Daoy (cell line): ENCODE results near the gene CRACR2A. TPM values are rescaled to one million over a fixed set of nuclear protein-coding genes. Genes with fewer than 3 reads are reported as not detected.

Experiments
- DNase-seq: peaks from one replicate; pipeline ENCODE4 v3.0.0-alpha.2; 2015; ENCODE audit warnings: low read depth
- total RNA-seq: library from RNA; depleted of rRNA; stranded (reverse); fragments of >200 nt; shearing (Covaris generic); gene quantifications from 2 replicates; pipeline ENCODE4 v1.2.3, GENCODE V29; 2014

The CRACR2A gene
- total RNA-seq, 1 experiment from 2014 or later = 11.5 TPM

- DNase-seq = no peak
Measured at GRCh38 chr12:3684449-3685051, 68.4 kb downstream of the CRACR2A start.

DNA sequence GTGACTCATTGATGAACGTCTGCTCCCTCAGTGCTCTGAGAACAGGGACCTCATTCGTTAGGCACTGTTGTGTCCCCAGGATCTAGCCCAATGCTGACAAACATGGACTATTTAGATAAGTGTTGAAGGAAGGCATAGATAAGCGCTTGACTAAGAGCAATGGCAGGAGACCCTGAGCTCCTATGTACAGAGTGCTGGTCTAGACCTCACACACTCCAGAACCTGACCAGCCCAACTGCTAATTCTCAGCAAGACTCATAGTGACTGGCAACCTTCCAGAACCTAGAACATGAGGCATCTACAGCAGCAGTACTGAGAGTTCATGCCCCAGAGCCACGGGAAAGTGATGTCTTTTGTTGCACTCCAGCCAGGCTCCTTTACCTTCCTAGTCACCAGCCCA is 69.2 kb downstream of the CRACR2A start:
- no peak for DNase-seq

- DNase-seq = no peak
Measured at GRCh38 chr12:3681595-3682061, 71.3 kb downstream of the CRACR2A start.

- DNase-seq = no peak
Measured at GRCh38 chr12:3680919-3681594, 71.9 kb downstream of the CRACR2A start.

DNA sequence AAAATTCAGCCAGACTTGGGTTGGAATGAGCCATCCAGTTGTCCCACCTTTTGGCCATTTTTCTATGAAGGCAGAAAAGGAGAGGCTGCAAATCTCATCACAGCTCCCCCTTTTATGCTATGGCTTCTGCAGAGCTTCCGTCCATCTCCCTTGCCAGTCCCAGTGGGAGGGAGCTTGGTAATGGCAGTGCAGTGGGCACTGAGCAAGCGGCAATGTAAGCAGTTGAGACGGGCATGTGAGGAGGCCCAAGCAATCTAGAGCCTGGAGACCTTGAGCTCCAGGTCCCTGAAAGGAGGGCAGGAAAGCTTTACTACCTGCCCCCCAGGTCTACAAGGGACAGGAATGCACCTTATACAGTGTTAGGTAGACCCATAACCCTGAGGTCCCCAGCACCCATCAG is 73.1 kb downstream of the CRACR2A start:
- DNase-seq = no peak

GRCh38 chr12:3677609-3678008 is 75.3 kb downstream of the CRACR2A start:
- no peak for DNase-seq

GRCh38 chr12:3673981-3674708 is 78.8 kb downstream of the CRACR2A start:
- no peak for DNase-seq

DNA sequence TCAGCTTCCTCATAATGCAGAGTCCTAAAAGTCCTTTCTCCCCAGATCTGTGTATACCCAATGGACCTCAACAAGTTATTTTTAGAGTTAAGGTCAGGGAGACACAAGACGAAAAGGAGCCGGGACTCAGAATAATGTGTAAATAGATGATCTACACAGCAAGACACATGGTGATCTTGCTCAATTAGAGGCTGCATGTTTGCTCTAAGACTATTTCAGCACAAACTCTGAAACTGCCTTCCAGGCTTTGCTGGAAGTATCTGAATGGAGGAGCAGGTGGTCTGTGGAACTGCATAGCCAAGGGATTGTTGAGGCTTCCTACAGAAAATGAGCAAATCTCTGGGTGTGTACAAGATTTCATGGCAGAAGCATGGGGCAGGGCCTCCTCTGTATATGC is 80.8 kb downstream of the CRACR2A start:
- DNase-seq = no peak

GRCh38 chr12:3671330-3672112 is 81.4 kb downstream of the CRACR2A start:
- DNase-seq = no peak

GRCh38 chr12:3670083-3670620 is 82.8 kb downstream of the CRACR2A start:
- peak; percentile 33 for DNase-seq

GRCh38 chr12:3669594-3669993 is 83.3 kb downstream of the CRACR2A start:
- DNase-seq = no peak

- no peak for DNase-seq
Measured at GRCh38 chr12:3668479-3669165, 84.3 kb downstream of the CRACR2A start.

GRCh38 chr12:3667485-3667884 is 85.4 kb downstream of the CRACR2A start:
- no peak for DNase-seq

GRCh38 chr12:3666441-3666840 is 86.5 kb downstream of the CRACR2A start:
- DNase-seq = no peak

DNA sequence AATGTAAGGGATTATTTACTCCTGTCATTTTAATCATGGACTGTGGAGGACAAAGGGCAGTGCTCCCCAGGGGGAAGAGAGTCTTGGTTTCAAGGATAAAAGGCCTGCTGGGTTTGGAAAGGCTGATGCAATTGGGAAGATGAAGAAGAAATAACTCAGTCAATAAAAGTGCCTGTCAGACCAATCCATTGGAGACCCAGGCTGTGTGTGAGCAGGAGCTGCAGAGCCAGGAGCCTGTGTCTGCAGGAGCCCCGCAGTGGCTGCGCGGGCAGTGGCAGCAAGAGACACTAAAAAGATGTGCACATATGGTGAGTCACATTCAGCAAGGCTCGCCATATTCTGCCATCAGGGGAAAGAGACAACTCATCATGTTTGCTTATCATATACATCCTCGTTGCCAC is 90.4 kb downstream of the CRACR2A start:
- no peak for DNase-seq

- DNase-seq = no peak
Measured at GRCh38 chr12:3661028-3661427, 91.9 kb downstream of the CRACR2A start.

DNA sequence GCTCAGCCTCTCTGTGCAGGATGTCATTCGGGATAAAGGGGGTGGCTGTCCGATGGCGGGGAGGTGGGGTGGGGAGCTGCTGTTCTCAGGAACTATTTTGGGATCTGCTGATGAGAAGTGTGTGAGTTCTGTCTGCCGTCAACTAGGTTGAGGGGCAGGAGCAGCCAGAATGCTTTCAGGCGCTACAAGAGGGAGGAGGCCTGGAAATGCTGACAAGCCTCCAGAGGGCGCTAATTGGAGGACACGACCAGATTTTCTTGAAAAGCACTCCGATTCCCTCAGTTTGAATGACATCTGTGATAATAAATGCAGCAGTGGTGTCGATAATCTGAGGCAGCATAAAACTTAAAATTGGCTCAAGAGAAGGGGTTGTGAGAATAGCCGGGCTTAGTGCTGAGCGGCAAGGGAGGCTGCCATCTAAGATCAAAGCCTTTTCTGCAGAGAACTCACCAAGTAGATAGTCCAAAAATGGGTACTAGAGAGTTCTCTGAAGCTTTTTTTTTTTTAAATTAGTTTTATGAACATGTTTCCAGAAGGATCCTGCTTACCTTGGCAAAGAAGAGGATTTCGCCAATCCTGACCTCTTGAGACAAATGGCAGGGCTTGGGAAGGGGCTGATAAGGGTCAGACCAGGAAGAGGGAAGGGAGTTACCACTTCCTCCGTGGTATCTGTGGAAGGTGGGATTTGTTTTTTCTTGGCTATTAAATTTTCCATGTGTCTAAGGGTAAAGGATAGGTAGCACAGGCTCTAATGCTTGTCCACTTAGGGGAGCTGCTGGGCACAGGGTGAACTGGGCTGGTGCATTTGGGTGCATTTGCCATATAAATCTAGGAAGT is 94.4 kb downstream of the CRACR2A start:
- DNase-seq = peak; percentile 39

DNA sequence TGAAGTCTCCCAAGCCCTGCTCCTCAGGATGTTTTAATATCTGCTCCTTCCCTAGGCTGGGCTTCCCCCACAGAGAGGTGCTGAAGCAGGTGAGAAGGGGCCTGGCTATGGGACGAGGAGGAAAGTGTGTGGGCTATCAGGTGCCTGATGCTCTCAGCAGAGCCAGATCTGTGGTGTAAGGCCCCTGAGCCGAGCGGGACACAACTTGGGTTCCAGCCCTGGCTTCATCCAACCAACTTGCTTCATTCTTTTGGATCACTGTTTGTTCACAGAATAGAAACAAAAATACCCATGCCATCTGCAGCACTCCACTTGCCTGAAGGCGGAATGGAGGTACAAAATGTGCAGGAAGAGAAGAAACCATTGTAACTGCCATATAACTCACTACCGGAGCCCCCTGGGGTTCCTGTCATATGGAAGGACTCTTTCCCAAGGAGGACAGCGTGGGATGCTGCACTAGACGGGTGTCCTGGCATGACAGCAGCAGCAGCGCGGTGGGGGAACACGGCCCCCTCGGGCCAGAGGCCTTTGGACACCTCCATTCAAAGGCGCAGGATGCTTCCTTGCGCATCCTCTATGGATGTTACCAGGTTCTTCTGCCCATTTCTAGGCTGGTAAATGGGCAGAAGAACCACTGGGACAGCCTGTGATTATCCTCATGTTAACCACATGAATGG is 95.8 kb downstream of the CRACR2A start:
- DNase-seq = no peak

GRCh38 chr12:3655328-3655900 is 97.5 kb downstream of the CRACR2A start:
- DNase-seq = peak; percentile 17
